Activated CD4-positive, alpha-beta T cell treated with anti-CD3 and anti-CD28 coated beads, Interleukin-2, Interleukin-6, amounts not matched to agents 100 ng/mL and 50 ng/mL, durations not matched to agents 16 hours and 8 hours (primary cell): ENCODE measurements around the gene TTBK1.

Experiments used
- DNase-seq: peaks from one replicate; pipeline ENCODE4 v3.0.0-alpha.2; 2020

TTBK1 gene

GRCh38 chr6:43274127-43274915 is 31.0 kb downstream of the TTBK1 start:
- no peak for DNase-seq

DNA sequence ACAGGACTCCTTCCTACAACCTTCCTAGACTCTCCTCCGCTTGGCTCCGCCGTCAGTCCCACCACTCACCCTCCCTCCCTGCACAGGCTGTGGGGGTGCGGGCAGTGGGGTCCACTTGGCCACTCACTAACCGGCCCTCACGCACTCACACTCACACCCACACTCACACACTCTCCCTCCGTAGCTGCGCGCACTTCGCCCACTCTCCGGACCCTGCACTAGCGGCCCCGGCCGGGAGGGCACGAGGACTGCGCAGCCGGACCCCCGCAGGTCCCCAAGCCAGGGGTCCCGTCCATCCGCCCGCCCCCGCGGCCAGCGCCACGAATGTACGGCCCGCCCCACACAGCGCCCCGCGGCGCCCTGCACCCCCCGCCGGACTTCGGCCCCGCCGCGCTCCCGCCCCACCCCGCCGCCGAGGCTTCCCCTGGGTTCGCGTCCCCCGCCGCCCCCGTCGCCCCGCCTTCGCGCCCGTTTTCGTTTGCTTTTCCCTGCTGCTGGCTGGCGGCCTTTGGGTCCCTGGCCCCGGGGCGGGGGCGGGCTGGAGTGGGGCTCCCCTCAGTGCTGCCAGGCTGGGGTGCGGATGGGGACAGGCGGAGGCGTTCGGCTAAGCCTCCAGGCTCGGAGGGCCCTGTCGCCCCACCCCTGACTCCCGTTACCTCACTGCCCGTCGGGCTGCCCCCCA is 31.8 kb downstream of the TTBK1 start:
- DNase-seq, result no peak

DNA sequence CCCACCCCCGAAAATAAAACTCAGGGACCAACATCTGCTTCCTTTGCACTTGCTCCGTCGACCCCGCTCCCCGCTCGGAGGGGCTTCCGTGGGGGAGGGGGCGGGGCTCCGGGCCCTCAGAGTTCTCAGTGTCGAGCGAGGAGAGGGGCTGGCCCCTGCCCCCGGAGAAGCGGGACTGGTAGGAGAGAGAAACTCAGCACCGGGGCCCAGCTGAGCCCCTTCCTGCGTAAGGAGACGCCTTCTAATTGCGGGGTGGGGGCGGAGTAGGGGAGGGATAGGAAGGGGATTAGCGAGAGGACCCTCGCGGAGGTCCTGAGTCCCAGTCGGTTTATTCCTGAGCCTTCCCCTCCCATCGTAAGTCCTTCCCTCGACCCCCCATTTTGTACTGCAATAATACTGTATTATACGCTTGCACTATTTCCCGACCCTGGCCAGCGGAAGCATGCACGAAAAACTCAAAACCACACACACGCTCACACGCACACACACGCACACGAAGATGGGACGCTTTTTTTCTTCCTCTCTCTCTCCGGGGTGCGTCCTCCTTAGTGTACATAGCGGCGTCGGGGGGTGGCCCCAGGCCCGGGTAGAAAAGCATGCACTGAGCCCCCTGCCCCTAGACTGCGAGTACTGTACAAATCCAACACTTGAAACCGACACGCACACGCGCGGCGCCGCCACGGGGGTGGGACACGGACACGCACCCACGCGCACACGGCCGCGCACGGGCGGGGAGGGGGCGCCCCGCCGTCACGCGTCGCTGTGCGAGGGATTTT is 32.7 kb downstream of the TTBK1 start:
- DNase-seq, result peak; percentile 24

DNA sequence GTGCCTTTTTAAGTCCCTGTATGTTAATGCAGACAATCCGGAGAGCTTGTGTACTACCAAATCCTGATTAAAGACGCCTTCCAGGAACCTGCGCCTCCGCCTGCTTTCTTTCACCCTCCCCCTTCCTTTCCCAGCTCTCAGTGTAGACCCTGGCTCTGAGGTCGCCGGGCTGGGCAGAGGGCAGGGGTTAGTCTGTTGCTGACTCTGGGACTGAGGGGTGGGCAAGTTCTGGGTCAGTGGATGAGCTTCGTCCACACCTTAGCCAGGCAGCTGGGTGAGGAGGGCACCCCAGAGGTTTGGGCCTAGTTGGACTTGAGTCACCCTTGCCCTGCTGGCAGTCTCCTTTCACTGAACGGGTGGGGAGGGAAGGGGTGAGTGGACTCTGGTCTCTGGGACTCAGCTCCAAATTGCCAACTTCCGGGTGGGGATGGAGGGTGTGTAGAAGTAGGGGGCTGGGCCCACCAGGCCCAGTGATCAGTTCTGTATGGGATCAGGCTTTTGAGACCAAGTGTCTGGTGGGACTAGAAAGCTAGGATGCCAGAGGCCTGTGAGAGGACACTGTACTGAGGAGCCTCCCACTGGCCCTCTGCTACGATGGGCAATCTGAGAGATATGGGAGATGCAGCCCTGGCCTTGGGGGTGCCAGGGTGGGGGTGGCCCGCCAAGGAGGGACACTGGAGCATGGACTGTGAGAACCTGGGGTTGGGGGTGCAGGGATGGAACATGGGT is 33.5 kb downstream of the TTBK1 start:
- DNase-seq, result no peak

DNA sequence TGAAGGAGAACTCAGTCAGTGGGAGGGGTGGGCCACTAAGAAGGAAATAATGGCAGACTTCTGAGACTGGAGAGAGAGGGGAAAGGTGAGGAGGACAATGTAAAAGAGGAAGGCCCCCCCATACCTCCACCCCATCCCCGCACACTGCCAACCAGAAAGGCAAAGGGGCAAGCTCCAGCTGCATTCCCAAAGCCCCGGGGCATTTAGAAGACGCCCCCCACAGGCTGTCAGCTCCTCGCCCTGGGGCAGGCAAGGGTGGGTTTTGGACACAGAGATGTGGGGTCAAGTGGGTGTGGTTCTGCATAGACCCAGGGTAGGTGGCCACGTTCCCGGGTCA is 34.0 kb downstream of the TTBK1 start:
- no peak for DNase-seq

DNA sequence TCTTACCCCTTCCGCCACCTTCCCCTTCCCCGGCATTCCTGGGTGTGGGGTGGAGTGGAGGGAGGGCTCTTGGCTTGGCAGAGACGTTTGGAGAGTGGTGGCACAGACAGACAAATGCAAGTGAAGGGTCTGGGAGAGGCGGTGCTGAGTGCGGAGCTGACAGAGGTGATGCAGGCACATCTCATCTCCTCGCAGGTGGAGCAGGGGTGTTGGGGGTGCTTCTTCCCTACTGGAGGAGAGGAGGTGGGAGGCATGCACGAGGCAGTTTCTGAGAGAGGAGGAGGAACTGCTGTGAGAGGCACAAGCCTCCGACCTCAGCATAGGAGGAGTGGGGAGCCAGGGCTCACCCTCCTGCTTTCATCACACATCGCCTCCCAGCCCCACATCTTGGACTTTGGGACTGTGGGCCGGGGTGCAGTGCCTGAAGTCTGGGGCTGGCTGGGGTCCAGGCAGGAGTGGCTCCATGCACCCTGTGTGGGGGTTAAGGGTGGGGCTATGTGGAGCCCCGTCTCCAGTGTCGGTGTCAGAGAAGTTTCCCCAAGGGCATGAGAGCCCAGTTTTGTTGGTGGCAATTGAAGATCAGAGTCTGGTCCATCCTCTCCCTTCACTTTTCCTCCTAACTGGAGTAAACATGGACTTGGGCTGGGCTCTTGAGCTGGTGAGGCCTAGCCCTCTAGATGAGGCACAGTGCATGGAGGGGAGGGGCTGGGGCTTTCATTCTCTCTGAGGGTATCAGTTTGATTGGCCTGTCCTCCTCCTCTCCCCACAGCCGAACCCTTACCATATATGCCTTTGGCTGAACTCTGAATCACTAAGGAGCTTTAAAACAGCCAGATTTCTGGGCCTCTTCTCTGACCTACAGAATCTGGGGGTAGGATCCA is 34.6 kb downstream of the TTBK1 start:
- DNase-seq, result no peak

- no peak for DNase-seq
Observed at GRCh38 chr6:43278524-43279078, 35.3 kb downstream of the TTBK1 start.

DNA sequence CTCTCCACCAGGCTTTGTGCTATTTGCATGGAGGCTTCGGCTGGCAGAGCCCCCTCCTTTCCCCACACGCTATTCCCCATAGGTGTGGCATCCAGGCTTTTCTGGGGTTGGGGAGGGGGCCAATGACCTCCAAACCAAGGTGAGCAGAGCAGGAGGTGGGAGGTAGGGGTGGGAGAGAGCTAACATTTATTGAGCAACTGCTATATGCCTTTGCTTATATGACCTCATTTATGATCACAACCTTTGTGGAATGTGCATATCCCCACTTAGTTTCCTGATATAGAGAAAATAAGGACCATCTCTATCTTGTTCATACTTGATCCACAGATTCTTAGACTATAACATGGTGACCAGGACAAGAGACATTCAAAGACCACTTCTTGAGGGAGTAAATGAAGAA is 37.0 kb downstream of the TTBK1 start:
- DNase-seq, result no peak

DNA sequence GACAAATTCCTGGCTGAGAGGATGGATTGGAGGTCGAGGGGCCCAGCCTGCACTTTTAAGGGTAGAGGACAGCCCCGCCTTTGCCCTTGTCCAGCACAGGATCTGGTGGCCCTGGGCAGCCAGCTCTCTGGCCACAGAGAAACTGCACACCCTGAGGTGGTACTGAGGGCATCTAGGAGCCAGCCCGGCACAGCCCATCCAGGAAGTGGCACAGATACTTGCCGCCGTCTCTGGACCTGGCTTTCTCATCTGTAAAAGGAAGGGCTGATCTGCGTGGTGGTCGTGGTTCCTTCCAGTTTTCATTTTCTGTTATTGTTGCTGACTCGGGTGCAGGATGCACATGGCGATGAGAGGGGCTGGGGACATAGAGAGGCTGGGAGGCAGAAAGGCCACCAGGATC is 38.8 kb downstream of the TTBK1 start:
- no peak for DNase-seq

- no peak for DNase-seq
Observed at GRCh38 chr6:43282636-43283513, 39.6 kb downstream of the TTBK1 start.

DNA sequence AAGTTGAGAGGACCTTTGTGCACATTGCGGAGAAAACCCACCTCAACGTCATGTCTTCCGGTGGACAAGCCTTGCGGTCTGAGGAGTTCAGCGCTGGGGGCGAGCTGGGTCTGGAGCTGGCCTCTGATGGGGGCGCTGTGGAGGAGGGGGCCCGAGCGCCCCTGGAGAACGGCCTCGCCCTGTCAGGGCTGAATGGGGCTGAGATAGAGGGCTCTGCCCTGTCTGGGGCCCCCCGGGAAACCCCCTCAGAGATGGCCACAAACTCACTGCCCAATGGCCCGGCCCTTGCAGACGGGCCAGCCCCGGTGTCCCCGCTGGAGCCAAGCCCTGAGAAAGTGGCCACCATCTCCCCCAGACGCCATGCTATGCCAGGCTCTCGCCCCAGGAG is 40.2 kb downstream of the TTBK1 start:
- no peak for DNase-seq

GRCh38 chr6:43283905-43284304 is 40.6 kb downstream of the TTBK1 start:
- no peak for DNase-seq

DNA sequence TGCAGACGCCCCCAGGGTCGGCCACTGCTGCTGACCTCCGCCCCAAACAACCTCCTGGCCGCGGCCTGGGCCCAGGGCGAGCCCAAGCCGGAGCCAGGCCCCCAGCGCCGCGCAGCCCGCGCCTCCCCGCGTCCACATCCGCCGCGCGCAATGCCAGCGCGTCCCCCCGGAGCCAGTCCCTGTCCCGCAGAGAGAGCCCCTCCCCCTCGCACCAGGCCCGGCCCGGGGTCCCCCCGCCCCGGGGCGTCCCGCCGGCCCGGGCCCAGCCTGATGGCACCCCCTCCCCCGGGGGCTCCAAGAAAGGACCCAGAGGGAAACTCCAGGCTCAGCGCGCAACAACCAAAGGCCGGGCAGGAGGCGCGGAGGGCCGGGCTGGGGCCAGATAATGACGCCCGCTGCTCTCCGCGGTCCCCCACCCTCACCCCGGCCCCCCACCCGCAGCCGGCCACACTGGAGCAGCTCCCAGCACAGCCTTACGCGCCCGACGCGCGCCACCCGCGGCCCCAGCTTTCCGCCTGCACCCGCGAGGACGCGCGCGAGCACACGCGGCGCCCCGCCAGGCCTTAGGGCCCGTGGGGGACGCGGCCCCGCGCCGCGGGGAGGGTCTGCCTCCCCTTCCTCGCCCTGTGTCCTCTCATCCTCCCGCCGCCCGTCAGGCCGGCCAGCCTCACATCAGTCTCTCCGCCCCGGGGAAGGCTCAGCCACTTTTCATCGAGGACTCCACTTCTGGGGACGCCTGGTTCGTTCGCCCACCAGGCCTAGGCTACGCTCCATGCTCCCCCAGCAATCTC is 41.9 kb downstream of the TTBK1 start:
- no peak for DNase-seq

- no peak for DNase-seq
Observed at GRCh38 chr6:43285832-43286231, 42.6 kb downstream of the TTBK1 start.

GRCh38 chr6:43286456-43286979 is 43.2 kb downstream of the TTBK1 start:
- DNase-seq, result no peak

DNA sequence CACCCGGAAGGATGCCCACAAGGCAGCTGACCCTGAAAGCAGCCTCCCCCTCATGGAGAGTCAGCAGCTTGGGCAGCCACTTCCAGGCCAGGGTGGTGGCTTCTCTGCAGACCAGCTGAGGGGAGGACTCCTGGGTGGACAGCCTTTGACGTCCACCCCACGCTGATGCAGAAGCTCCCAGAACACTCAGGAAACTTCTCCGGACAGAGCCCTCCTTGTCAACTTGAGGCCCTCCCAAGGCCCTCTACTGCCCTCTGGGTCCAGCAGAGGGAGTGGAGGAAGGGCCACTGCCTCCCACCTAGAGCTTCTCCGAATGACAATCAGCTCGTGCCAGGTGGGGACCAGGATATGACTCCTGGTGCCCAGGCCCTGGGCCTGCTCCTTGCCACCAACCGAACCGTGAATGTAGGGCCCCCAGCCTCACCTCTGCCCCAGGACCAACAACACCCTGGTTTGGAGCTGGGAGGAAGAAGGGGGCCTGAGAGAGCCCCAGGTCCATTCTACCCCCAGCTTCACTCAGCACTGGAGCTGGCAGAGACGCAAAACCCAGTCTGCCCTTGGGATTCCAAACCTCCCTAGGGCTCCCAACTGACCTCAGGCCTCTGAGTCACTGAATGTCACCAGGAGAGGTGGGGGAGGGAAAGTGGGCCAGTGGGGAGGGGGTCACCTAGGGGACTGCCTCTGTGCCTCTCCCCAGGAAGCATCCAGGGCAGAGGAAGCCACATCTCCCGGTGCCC is 43.9 kb downstream of the TTBK1 start:
- no peak for DNase-seq

DNA sequence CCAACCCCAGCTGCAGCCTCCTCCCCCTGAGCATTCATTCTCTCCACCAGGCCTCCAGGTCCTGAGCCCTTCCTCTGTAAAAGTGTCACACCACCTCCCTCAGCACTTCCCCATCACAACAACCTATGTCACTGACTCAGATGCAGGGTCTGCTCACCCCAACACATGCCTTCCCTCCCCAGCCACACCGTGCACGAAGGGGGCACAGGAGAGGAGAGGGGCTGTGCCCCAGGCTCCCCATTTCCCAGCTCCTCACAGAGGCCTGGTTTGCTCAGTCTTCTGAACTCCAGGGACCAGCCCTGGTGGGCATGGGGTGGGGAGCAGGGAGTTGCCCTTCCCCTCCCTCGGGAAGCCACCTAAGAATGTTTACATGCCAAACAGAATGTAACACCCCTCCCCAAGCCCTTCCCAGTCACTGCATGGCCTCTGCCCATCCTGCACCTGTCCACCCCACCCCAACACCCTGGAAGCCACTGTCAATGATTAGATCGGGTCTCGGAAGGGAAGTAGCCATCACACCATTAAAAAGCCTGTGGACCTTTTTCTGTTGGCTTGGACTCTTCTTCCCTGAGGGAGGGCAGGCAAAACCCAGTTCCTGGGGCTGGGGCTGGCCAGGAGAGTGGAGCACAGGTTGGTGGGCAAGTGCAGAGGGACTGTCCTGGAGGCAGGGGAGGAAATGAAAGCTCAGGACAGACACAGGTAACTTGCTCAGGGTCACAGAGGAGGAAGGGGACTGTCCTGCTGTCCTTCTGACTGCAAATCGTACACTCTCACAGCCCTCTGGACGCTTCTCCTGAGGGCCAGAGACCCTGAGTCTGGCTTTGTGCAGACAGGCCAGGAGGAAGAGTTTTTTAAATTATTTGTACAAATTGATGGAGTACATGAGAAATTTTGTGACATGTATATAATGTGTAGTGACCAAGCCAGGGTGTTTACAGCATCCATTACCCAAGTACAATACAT is 44.7 kb downstream of the TTBK1 start:
- DNase-seq, result no peak
